ENCODE results near the gene SLC38A7.

DNA sequence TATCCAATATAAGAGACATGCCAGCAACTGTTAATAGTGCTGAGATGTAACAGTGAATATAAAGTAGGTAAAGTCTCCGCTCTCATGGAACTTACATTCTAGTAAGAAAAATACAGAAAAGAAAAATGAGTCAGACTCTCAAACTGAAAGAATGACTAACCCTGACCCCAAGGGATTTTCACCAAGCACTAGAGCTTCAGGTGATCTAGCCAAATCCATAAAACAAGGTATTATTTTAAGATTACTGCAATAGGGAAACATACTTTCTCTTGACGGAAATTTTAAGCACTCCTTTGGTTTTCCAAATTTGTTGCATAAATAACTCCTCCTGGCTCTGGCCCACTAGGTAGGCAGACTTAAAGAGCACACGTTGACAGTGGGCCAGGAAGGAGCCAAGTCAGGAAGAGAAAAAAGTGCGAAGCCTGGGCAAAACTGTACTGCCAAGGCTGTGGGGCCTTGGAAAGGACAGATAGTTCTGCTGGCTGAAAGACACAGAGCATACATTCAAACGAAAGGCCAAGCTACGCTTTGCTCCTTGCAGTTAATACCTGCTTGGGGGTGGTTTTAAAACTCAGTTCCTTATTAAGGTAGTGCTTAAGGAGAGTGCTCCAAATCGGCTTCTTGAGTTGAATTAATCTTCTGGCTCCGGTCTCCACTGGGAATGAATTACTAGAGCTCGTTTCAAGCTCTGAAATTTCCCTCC lies 48.1 kb upstream of the SLC38A7 start:
- TF ChIP-seq, protein P1, sequence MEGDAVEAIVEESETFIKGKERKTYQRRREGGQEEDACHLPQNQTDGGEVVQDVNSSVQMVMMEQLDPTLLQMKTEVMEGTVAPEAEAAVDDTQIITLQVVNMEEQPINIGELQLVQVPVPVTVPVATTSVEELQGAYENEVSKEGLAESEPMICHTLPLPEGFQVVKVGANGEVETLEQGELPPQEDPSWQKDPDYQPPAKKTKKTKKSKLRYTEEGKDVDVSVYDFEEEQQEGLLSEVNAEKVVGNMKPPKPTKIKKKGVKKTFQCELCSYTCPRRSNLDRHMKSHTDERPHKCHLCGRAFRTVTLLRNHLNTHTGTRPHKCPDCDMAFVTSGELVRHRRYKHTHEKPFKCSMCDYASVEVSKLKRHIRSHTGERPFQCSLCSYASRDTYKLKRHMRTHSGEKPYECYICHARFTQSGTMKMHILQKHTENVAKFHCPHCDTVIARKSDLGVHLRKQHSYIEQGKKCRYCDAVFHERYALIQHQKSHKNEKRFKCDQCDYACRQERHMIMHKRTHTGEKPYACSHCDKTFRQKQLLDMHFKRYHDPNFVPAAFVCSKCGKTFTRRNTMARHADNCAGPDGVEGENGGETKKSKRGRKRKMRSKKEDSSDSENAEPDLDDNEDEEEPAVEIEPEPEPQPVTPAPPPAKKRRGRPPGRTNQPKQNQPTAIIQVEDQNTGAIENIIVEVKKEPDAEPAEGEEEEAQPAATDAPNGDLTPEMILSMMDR (IDR thresholded peaks at IDR 0.05): no peak
- TF ChIP-seq POLR2A (IDR thresholded peaks at IDR 0.05): no peak

Data from body of pancreas (tissue), 4 donors.